Glomerular visceral epithelial cell (primary cell): ENCODE measurements around the gene GALNT13.

Source experiments
- DNase-seq: peaks from one replicate; pipeline ENCODE4 v3.0.0-alpha.2; 2016; ENCODE audit errors: extremely low spot score

Gene GALNT13

DNA sequence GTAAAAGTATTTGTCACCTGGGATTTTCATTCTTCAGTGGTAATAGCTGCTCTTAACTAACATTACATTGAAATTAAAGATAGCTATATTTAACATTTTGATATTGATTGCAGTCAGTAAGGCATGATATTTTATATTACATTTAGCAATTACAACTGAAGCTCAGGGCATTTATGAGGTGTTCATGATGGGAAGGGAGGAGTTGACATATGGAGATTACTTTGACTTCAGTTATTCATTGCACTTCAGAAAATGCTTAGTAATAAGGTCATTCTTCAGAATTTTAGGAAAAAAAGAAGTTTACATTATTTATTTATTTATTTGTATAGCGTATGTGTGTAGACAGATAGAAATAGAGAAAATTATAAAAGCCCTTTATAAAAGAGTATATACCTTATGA lies 352.0 kb downstream of the GALNT13 start:
- no peak for DNase-seq

DNA sequence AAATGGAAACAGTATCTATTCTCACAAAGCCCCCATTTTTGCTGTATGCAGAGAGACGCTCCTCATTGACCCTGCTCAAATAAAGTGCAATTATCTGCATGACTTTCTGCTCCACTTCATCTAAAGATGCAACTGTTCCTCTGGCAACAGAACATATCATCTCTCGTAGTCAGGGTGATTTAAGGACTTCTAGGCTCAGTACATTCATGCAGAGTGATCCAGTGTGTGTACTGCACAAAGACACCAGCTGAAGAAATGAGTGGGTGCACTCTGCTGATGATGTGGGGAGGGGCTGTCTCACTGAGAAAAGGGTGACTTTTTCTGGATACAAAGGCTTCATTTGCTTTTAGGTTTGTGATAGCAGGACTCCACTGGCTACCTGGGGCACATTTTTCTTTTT lies 355.2 kb downstream of the GALNT13 start:
- no peak for DNase-seq

DNA sequence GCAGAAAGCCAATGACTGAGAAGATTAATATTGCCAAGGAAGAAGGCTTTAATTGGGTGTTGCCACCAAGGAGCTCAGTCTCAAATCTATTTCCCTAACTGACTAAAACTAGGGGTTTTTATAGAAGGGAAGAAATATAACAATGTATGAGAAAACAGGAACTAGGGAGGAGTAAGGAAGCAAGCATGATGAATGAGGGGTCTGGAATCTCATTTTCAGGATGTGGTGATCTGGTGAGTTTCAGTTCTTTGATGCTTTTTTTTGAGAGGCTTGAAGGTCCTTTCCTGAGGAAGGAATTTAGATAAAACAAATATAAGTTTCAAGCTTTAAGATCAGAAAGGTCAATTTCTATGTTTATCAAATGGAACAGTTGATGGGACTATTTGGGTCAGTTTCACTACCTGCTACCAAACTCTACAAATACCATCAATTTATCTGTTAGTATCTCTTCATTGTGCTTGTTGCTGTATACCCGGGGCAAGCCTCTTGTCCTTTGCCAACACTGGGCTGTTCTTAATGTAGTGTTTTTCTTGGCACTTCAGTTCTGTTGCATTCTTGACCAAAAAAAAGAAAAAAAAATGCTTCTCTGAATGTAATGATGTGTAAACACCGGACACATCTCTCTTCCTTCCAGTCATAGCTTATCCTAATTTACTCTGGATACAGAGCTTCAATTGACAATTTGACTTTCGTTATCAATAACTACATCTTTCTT lies 357.0 kb downstream of the GALNT13 start:
- DNase-seq, result no peak

DNA sequence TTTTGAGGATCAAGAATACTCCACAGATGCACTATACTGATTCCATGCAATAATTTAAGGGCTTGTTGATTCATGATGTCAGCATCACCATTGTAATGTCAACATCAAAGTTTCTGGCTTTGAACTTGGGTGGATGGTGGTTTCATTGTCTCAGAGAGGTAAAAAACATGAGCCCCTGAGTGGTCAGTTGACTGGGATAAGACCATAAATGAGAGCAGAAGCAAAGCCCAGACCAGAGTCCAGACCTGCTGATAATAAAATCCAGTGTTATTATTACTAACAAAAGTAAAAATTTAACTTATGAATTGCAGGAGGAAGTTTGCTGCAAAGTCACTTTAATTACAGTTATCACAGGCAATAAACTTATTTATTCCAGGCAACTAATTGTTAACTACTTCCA lies 358.2 kb downstream of the GALNT13 start:
- no peak for DNase-seq

DNA sequence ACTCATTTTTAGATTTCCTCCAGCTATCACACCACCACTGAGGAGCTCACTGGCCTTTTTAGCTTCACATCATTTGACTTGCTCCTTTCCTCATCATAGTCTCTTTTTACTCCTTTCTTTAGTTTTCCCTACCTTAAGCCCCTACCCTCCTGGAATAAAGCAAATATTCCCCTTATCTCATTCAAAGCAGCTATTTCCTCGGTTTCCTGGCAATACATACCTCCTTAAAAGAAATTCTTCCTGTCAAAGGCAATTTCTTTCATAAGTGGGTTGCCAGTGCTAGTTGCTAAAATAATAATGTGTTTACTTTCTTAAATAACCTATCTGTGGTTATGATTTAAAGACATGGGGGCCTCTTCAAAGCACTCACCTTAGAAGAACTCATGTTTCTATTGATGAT lies 359.3 kb downstream of the GALNT13 start:
- no peak for DNase-seq

DNA sequence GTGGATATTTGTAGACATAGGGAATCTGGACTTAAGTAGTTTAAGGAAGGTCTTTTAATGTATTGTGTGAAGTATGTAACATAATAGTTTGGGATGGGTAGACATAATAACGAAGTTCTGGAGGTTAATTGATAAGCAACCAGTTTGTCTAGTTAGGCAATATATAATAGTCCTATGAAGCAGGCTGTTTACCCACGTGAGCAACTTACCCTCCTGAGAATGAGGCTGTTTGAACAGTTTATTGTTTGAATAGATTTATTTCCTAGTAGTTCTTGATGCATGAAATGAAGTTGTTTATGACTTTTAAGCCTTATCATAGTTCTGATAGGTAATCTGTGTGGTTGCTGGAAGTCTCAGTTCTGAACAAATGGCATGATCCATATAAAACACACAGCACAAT lies 361.5 kb downstream of the GALNT13 start:
- DNase-seq, result no peak

DNA sequence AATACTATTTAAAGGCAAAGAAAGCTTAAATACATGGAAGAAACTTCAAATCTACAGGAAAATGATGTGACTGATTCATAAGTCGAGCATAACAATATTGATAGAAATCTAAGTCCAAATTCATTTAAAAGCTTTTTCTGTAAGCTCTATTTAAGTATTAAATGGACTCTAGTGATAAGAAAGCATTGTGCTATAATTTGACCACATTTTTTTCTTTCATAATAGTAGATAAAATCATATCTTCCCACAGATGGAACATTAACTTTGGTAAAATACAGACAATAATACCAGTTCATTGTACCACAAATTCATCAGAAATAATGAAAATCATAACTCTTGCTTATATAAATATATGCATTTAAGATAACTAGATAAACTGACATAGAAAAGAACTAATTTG lies 366.5 kb downstream of the GALNT13 start:
- DNase-seq, result no peak

DNA sequence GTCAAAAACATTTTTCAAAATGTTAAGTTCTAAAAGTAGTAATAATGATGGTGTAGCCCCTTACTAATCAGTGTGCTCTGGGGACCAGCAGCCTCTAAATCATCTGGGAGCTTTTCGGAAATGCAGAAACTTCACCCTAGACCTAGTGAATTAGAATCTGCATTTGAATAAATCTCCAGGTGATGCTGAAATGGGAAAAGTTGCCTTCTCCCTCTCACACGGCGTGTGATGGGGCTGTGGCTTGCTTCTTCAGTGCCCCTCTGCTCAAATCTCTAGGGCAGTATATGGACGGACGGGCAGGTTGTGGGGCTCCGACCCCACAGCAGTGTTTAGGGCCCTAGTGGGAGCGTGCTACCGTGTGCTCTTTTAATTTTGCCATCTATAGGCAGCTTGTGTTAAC lies 368.6 kb downstream of the GALNT13 start:
- DNase-seq, result no peak

DNA sequence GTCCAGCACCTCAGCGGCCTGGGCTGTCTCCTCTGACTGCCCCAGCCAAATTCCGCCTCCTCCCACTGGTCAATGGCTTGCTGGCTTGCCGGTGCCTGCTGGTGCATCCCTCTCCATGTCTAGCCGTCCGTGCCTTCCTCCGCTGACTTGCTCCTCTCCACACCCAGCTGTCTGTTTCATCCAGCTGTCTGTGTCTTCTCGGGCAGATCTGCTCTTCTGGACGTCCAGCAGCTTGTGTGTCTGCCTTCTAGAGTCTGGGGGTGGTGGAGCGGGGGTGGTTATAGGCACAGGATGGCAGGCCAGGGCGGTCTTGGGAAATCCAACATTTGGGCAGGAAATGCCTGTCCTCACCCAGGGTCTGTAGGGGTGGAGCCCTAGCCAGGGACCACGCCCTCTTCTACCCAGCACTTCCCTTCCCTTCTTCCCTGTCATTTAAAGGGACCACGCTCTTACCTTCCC lies 369.2 kb downstream of the GALNT13 start:
- no peak for DNase-seq

DNA sequence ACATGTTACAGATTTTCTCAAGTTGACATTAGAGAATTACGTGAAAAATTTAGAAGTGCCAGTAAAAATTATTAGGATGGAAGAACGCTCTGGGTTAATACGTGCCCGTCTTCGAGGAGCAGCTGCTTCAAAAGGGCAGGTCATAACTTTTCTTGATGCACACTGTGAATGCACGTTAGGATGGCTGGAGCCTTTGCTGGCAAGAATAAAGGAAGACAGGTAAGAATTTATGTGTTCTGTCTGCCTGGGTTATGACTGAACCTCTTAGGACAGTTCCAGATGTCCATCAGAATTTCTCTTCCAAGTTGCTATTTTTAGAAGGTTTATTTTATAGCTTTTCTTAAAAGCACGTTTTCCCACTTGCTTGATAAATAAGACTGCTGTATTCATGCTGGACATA lies 371.0 kb downstream of the GALNT13 start:
- DNase-seq, result no peak

DNA sequence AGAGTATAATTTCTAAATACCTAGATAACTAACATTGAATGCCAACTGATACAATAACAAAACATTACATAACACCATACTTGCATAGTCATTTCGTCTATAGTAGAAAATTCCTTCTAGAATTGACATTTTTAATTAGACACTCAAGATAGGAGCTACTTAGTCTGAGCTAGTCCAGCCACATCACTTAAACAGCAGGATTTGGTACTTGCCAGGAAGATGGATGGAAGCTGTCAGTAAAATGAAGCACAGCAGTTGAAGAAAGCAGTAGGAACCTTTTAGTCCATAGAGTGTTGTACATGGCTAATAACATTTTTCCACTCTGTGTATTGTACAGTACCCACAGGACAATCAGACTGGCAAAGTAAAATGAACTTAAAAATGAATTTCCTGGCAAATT lies 372.0 kb downstream of the GALNT13 start:
- DNase-seq, result no peak

DNA sequence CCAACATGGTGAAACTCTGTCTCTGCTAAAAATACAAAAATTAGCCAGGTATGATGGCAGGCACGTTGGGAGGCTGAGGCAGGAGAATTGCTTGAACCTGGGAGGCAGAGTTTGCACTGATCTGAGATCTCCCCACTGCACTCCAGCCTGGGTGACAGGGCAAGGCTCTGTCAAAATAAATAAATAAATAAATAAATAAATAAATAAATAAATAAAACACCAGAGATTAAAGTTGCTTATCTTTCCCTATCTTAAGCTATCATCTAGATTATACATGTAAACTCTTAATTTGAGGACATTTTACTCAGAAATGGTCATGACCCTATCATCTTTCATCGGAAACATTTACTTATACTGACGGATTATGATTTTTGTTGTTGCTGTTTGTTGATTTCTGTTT lies 373.2 kb downstream of the GALNT13 start:
- DNase-seq, result no peak

DNA sequence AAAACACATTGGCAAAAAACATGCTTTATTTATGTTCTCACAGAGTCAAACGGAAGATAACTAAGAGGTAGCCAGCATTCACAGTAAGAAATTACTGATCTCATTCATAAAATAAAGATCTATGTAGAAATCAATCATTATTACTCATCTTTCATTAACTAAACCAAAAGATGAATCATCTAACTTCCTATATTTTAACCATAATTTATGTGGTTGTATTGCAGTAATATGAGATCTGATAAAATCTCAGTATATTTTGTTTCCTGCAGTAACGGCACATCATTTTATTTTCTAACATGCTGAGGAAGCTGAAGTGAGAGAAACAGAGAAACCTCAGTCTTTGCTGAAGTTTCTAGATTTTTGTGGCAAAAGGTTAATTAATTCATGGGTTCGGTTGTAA lies 375.8 kb downstream of the GALNT13 start:
- DNase-seq, result no peak

DNA sequence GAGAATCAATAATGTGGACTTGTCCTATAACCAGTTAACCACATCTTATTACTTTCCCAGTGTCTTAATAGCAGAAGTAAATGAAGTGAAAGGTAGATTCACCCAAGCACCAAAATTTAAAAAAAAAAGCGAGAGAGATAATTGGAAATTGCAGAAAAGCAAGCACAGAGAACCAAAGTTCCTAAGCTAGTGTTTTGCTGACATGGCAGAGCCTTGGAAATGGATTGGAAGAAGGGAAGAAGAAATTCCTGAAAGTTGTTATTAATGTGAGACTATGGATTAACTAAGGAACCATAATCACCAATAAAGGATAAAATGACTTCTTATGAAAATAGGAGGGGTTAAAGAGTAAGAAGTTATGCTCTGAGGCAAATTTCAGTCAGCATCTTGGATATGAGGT lies 384.4 kb downstream of the GALNT13 start:
- no peak for DNase-seq

DNA sequence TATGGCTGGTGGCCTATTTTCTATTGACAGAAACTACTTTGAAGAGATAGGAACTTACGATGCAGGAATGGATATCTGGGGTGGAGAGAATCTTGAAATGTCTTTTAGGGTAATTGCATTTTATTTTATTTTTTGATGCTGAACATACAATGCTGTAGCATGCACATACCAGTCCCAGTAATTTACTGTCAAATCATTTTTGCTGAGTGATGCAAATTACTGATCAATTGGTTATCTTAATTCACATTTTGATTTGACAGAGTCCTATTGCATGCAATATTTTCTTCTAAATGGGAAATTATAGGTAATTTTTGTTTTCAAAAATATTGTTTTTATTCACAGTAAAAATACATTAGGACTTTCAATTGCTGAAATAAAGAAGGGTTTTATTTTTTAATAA lies 387.3 kb downstream of the GALNT13 start:
- no peak for DNase-seq

DNA sequence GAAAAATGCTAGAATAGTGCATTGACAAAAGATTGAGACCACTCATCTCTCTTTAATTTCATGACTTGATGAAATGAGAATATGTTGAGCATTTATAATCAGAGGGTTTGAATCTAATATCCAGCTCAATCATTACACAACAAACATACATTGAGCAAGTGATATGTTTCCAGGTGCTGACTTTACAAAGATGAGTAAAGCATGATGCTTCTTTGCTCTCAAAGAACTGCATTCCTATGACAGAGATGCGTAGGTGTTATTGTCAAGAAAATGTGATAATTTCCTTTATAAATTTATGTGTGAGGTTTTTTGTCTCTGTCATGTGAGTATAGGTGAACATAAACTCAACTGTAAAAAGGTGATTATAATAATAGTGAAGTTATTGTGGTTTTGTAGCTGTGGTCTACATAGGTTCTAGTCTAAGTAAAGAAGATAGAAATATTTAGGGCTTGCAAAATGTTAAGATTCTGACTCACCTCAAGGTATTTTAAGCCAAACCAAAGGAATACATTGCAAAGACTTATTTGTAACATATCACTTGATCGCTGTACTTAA lies 389.8 kb downstream of the GALNT13 start:
- no peak for DNase-seq

DNA sequence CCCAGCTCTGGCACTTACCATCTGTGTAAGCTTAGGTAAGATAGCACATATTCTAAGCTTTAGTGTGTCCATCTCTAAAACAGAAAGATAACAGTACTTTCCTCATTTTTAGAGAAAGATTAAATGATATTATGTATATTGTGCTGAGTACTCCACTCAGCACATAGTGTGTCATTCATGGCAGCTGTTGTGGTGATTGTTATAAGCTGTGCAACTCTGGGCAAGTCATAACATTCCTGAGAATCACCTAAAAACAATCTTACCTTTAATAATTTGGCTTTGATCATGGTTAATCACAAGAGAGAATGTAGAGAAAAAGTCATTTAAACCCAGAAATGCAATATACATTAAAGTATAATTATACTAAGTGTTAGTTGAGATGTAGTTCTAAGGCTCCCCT lies 391.5 kb downstream of the GALNT13 start:
- no peak for DNase-seq

DNA sequence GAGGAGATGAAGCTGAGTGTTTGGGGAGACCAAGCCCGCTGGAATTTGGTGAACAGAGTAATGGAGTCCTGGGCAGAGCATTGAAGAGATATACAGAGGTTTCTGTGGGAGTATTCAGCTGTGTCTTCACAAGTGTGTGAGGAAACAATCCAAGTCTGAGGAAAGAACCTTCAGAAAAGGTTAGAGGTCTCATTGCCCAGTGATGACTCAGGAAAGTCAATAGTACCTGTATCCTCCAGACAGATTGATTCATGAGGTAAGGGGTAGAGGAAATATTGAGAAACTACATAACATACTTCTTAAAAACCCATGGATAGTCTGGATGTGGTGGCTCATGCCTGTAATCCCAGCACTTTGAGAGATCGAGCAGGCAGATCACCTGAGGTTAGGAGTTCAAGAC lies 392.3 kb downstream of the GALNT13 start:
- no peak for DNase-seq

DNA sequence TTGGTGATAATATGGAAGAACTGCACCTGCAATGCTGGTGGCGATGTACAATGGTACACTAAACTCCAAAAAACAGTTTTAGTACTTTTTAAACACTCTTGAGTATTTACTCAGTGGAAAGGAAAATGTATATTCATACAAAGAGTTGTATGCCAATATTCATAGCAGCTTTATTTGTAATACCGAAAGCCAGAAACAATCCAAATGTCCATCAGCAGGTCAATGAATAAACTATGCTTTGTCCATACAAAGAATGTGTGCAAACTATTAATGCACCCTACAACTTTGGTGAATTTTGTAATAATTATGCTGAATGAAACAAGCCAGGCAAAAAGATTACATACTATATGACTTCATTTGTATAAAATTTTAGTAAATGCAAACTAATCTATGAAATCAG lies 396.3 kb downstream of the GALNT13 start:
- DNase-seq, result no peak

DNA sequence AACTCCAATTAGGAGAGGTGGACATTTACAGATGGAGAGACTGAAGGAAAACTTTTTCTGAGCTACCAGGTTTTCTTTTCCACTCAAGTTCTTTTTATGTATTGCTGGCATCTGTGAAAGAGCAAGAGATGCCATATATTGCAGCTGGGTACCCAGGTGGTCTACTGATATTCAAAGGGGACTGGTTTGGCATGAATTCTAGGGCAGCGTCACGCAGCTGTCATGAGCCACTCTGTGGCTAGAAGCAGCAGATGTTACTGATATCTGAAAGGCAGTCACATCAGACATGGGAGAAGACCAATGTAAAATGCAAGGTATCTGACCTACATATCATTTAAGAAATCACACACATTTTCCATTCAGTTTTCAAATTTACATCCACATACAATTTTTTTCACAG lies 408.8 kb downstream of the GALNT13 start:
- no peak for DNase-seq

DNA sequence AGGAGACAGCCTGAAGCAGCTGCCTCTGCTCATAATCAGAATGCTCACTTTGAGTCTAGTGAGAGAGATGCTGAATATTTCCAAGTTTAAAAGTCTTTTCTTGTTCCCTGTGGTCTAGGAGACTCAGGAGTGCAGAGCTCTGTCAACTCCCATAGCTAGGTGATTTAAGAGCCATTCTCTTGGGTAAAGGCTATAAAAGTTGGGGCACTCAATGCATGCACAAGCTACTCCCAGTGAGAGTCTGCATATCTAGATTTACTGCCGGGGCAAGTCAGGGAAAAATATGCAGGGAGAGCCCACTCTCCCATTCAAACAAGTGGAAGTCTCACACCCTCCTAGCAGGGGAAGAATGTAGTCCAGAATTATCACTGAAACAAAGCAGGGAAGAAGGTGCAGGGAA lies 418.1 kb downstream of the GALNT13 start:
- DNase-seq, result no peak

DNA sequence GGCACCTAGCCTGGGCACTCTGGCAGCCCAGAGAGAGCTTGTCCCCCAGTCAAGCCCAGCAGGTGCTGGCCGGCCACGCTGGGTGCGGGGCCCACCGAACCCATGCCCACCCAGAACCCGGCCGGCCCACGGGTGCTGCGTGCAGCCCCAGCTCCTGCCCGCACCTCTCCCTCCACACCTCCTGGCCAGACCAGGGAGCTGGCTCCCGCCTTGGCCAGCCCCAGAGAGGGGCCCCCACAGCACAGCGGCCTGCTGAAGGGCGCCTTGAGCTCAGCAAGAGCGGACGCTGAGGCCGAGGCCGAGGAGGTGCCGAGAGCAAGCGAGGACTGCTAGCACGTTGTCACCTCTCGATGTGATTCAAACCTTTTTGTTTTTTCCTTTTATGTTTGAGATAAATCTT lies 419.8 kb downstream of the GALNT13 start:
- DNase-seq, result no peak

DNA sequence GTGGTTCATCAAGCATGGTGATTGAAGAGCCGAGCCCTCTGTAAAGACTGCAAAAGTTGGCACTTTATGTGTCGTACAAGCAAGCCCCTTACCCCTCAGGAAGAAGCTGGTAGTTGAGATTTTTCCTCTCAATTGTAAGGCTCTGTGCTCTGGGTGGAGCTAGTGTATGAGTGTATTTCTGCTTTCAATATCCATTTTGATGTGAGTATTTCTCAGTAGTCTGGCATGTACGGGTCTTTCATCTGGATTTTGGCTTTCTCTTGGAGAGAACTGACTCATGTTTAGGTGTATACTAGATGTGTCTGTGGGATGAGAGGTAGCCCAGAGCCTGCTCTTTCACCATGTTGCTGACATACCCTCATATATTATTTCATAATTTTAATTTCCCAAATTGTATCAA lies 420.2 kb downstream of the GALNT13 start:
- DNase-seq, result no peak

DNA sequence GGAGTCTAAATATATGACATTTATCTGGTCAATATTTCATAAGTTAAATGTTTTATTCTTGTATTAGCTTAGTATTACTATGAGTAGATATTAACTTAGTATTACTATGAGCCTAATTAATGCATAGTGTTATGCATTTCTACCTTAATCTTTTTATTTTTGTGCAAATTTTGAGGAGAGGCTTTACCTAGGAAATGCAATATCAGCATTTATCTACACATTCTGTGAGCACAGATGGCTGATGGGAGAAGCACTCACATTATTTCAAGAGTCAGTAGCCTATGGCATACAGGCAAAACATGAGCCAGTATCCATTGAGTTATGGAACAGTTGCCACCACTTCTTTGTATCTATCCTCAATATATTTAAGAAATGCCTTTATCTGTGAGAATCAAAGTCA lies 422.1 kb downstream of the GALNT13 start:
- DNase-seq, result no peak
